Measurements from ENCODE around the gene DNAJC30.

Gene DNAJC30

DNA sequence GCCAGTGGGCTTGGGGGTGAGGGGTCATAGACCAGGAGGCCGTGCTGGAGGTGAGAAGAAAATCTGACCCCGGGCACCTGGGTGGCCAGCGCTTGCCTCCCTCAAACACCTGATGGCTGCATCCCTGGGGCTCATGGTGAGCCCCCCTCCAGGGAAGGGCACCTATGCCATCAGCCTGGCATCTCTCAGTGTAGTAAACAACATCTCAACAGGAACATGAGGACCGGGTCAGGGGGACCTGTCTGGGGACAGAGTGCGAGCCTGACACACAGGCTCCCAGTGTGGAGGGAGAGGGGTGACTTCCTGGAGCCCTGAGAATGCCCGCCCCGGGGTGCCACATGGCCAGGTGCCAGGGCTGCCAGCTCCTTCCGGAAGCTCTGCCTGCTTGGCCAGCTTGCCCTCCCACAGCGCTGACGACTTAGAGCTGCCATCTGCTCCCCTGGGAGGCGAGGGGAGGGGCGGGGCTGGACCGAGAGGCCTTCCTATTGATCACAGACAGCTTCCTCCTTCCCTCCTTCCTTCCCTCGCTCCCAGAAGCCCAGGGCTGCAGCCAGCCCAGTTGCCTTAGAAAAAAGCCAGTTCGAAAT, 23.9 kb upstream of the DNAJC30 start:
- no peak for DNase-seq (ENCODE audit: low spot score)

- no peak for DNase-seq (ENCODE audit: low spot score)
Measured at GRCh38 chr7:73706126-73707044, 23.1 kb upstream of the DNAJC30 start.

DNA sequence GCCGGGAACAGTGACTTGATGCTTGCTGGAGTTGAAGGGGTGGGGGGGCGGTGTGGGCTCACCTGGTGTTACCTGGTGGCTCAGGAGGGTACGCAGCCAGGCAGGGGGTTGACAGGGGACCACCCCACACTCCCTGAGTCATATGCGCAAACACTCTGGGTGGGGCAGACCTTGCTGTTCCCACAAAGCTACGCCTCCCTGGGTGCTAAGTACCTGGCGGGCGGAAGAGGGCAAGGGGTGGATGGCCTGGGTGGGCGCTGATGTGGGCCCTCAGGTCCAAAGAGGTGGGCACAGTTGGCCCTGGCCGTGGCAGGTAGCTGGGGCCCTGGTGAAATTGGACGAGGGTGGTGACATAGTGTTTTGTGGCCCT, 22.3 kb upstream of the DNAJC30 start:
- no peak for DNase-seq (ENCODE audit: low spot score)

- DNase-seq (ENCODE audit: low spot score) = no peak
Measured at GRCh38 chr7:73704640-73705550, 21.6 kb upstream of the DNAJC30 start.

DNA sequence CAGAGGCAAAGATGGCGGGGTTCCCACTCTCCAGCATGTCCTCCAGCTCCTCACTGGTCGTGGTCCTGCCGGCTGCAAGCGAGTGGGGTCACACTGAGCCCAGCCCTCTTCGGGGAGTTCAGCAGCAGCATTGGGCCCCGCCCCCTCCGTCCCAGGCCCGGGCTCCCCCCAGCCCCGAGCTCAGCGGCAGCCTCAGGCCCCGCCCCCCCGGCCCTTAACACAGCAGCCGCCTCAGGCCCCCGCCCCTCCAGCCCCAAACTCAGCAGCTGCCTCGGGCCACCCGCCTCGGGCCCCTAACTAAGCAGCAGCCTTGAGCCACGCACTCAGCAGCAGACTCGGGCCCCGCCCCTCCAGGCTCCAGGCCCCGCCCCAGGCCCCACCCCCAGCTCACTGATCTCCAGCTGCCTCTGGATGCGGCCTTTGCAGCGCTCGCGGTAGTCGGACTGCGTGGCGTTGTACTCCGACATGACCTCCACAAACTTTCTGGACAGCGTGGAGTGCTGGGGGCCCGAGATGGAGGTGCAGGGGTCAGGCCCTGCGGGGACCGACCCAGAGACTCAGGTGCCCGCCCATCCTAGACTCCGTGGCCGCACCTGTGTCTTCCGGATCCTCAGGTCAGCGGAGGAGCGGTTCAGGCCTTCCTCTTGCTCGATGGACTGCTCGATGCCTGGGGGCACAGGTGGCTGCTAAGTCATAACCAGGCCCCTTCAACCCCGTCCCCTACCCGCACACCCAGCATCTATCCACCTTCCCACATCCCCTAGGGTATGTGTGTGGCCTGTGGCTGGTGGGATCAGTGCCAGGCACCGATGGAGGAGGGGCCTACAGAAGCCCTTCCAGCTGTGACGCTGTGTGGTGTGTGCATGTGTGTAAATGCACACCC, 20.7 kb upstream of the DNAJC30 start:
- DNase-seq (ENCODE audit: low spot score) = no peak

GRCh38 chr7:73703225-73703624, 20.0 kb upstream of the DNAJC30 start:
- DNase-seq (ENCODE audit: low spot score) = no peak

DNA sequence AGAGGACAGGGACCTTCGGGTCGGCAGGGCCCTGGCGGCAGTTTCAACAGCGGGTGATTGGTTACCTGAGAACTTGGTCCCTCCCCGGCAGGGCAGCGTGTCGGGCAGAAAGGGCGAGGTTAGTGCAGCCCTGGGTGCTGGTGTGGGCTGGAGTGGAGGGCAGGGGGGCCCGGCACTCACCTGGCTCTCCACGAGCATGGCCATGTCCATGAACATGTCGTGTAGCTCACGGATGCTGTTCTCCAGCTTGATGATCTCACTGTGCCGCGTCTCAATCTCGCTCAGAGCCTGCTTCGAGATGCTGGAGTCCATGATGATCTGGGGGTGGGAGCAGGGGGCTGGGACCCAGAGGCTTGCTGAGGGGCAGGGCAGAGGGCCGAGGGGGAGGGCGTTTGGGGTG, 19.4 kb upstream of the DNAJC30 start:
- no peak for DNase-seq (ENCODE audit: low spot score)

DNA sequence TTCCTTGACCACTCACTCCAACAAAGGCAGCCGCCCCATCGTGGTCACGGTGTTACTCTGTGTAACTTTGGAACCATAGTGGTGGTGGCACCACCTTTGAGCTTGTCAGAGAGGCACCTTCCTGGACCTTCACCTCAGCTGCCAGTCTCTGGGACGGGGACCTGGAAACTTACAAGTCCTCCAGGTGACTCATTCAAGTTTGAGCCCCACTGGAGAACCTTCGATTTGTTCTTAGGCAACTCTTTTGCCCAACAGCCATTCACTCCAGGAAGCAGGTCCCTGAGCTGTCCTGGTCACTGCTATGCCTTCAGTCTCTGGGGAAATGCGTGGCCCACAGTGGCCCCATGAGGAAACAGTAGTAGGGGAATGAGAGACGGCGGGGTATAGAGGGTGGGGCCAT, 19.0 kb upstream of the DNAJC30 start:
- DNase-seq (ENCODE audit: low spot score) = no peak

GRCh38 chr7:73701357-73701995, 18.2 kb upstream of the DNAJC30 start:
- no peak for DNase-seq (ENCODE audit: low spot score)

DNA sequence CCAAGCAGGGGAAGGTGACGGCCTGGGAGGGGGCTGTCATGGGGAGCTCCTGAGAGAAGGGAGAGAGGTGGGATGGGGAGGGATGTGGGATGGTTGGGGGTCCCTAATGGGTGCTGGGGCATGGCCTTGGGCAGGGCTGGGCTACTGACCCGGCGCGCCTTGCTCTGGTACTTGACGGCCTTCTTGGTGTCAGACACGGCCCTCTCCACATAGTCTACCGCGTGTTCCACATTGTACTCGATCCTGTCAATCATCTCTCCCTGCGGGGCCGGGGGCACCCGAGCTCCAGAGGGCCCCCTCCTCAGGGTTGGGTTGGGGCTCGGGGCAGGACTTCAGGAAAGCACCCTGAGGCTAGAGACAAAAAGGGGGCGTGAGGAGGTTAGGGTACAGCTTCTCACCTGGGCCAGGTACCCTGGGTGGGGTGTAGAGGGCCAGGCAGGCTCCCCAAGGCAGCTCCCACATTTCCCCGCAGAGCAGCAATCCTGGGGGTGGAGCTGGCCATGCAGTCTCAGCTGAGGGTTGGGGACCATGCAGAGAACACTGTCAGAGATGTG, 17.4 kb upstream of the DNAJC30 start:
- DNase-seq (ENCODE audit: low spot score) = no peak

GRCh38 chr7:73700069-73700423, 16.8 kb upstream of the DNAJC30 start:
- DNase-seq (ENCODE audit: low spot score) = no peak

- DNase-seq (ENCODE audit: low spot score) = no peak
Measured at GRCh38 chr7:73699370-73700068, 16.3 kb upstream of the DNAJC30 start.

- DNase-seq (ENCODE audit: low spot score) = no peak
Measured at GRCh38 chr7:73698410-73698809, 15.2 kb upstream of the DNAJC30 start.

DNA sequence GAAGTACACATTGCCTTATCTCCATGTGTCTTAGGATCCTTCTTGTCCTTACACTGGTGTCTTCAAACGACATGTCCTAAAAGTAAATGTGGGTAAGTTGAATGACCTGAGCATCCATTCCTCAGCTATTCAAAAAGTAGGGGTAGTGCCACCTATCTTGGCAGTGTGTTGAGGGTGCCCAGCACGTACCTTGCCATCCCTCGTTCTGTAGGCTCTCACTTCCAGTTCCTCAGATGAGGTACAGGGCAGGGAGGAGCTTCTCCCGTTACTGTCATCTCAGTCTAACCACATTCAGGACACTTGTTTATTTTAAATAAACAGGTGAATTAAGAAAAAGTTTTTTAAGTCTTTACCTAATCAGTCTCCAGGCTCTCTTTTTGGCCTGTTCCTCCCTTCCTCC, 13.1 kb upstream of the DNAJC30 start:
- DNase-seq (ENCODE audit: low spot score) = no peak

GRCh38 chr7:73690646-73691045, 7.4 kb upstream of the DNAJC30 start:
- DNase-seq (ENCODE audit: low spot score) = no peak

DNA sequence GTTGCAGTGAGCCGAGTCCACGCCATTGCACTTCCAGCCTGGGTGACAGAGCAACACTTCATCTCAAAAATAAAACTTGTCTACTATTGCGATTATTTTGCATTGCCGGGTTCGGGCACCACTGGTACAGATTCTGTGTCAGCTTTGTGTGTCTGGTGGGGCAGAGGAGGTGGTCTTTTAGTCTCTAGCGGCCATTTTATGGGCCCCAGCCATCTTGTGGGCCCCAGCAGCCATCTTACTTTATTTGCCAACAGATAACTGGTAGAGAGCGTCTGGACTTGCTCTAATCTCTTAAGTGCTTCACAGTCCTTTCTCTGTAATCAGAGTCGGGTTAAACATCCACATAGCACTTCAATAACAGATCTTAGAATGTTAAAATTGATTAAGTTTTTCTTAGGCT, 5.0 kb upstream of the DNAJC30 start:
- no peak for DNase-seq (ENCODE audit: low spot score)

- no peak for DNase-seq (ENCODE audit: low spot score)
Measured at GRCh38 chr7:73685311-73685710, 2.1 kb upstream of the DNAJC30 start.

DNA sequence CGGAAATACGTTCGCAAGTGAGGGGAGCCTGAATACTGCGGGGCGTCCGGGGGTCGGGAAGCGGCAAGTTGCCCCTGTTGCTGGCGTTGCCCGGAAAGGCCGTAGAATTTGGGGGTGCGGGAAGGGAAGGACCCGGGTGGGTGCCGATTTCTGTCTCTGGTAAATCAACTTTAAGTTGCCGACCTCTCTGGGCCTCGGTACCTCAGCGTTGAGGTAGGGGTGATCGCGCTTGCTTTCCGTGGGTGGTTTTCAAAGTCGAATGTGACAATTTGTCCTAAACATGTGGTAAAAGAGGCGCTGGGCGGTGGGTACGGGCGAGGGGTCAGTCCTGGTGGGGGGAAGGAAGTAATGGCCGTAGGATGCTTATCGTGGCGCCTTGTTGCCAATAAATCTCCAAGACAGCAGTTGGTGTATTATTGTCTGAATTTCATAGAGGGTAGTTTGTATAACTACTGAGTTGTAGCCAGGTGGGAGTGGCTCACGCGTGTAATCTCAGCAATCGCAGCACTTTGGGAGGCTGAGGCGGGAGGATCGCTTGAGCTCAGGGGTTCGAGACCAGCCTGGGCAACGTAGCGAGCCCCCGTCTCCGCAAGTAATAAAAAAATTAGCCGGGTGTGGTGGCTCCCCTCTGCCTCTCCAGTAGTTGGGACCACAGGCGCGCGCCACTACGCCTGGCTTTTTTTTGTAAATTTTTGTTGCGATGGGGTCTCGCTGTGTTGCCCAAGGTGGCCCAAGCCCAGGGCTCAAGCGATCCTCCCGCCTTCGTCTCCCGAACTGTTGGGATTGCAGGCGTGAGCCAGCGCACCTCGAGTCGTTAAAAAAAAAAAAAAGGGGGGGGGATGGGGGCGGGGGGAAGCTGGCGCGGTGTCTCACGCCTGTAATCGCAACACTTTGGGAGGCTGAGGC, 788 bp upstream of the DNAJC30 start:
- DNase-seq (ENCODE audit: low spot score) = no peak

GRCh38 chr7:73682745-73683055, 553 bp downstream of the DNAJC30 start:
- DNase-seq (ENCODE audit: low spot score) = no peak

All from globus pallidus (tissue), 1 donor.